Effector memory CD4-positive, alpha-beta T cell (primary cell): Measurements from ENCODE around the gene OSBPL5.

Experiments
- DNase-seq, 3 donors: peaks; one replicate each; pipeline ENCODE4 v3.0.0-alpha.2; 2020
- H3K27ac ChIP-seq: 2 replicates; pipeline ENCODE4 v1.7.0; 2013; ENCODE audit warnings: mild to moderate bottlenecking, low read length, moderate library complexity; ENCODE audit not compliant: insufficient read depth, poor library complexity, severe bottlenecking
- H3K27me3 ChIP-seq: replicated peaks from 2 replicates; pipeline ENCODE4 v1.7.0; 2013; ENCODE audit warnings: mild to moderate bottlenecking, low read length; ENCODE audit not compliant: insufficient read depth, control insufficient read depth, poor library complexity, severe bottlenecking
- H3K36me3 ChIP-seq: 2 replicates; pipeline ENCODE4 v1.7.0; 2013; ENCODE audit warnings: mild to moderate bottlenecking, low read length, moderate library complexity; ENCODE audit not compliant: control insufficient read depth, insufficient read depth
- H3K4me1 ChIP-seq: 2 replicates; pipeline ENCODE4 v1.7.0; 2013; ENCODE audit warnings: low read length, mild to moderate bottlenecking; ENCODE audit not compliant: control insufficient read depth, insufficient read depth, poor library complexity, severe bottlenecking
- H3K4me3 ChIP-seq: 2 replicates; pipeline ENCODE4 v1.7.0; 2013; ENCODE audit warnings: low read length, low read depth, mild to moderate bottlenecking; ENCODE audit not compliant: insufficient read depth, poor library complexity, severe bottlenecking
- H3K9me3 ChIP-seq: 2 replicates; pipeline ENCODE4 v1.7.0; 2013; ENCODE audit warnings: mild to moderate bottlenecking, low read length, moderate library complexity; ENCODE audit not compliant: control insufficient read depth

The OSBPL5 gene

DNA sequence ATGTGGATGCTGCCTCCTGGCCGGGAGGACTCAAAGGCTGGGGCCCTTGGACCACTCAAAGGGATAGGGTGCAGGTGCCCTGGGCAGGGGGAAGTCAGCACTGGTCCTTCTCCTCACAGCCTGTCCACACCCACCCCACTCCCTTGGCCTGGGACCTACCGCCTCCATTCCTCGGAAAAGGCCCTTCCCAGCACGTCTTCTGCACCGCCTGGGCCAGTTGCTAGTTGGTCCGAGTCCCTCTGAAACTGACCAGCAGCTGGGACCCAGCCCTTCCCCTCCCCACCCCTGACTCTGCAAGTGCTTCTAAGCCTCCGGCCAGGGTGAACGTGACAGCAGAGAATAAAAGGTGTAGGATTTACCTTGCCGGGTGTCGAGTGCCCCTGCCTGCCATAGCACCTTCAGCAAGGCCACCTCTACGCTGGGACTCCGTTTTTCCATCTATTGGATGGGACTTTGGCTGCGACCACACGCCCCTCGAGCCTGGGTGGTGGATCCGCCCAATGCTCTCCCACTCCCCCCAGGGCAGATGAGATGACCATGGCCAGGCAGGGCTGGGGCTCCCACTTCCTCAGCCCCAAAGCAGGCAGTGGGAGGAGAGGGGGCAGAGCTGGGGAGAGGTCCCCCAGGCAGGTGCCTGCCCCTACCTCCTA is 37.3 kb downstream of the OSBPL5 start:
- no peaks in the 10 kb centered on the region for H3K36me3 ChIP-seq
- no peak overlapping the region for H3K4me3 ChIP-seq
- H3K9me3 ChIP-seq: no peaks in the 10 kb centered on the region
- no peaks in the 10 kb centered on the region for H3K27me3 ChIP-seq
- DNase-seq: no peak
- H3K27ac ChIP-seq: no peak overlapping the region
- H3K4me1 ChIP-seq: no peaks in the 10 kb centered on the region

DNA sequence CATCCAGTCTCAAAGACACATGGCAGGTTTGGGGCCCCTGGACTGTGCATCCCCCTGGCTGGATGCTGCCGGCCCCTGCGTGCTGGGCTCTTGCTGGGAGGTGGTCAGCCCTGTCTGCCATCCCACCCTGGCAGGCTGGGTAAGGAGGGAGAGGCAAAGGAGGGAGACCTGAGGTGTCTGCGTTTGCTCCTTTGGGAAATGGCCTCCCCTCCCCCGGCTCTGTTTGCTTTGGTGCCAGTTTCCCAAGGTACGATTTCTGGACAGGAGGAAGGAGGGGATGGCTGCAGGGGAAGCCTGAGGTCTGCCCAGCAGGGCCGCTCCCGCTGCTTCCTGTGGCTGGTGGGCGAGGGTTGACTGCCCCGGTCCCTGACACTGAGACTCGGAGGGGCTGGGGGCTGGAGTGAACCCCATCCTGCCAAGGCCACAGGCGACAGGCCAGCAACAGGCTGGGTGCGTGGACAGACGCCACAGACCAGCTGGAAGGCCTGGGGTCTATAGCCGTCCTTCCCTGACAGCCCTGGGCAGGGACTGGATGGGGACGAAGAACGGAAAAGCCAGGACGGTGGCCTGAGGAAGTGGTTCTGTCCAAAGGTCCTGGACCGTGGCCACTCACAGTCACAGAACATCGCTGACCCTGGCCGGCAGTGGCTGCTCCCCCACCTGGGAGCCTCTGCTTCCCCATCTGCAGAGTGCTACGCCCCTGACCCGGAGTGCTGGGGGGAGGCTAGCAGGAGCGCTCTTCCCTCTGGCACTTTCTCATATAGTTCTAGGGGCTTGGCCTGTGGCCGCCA is 38.0 kb downstream of the OSBPL5 start:
- no peaks in the 10 kb centered on the region for H3K27me3 ChIP-seq
- H3K4me3 ChIP-seq: no peak overlapping the region
- H3K4me1 ChIP-seq: no peaks in the 10 kb centered on the region
- H3K27ac ChIP-seq: no peak overlapping the region
- H3K36me3 ChIP-seq: no peaks in the 10 kb centered on the region
- no peak for DNase-seq
- H3K9me3 ChIP-seq: no peaks in the 10 kb centered on the region

DNA sequence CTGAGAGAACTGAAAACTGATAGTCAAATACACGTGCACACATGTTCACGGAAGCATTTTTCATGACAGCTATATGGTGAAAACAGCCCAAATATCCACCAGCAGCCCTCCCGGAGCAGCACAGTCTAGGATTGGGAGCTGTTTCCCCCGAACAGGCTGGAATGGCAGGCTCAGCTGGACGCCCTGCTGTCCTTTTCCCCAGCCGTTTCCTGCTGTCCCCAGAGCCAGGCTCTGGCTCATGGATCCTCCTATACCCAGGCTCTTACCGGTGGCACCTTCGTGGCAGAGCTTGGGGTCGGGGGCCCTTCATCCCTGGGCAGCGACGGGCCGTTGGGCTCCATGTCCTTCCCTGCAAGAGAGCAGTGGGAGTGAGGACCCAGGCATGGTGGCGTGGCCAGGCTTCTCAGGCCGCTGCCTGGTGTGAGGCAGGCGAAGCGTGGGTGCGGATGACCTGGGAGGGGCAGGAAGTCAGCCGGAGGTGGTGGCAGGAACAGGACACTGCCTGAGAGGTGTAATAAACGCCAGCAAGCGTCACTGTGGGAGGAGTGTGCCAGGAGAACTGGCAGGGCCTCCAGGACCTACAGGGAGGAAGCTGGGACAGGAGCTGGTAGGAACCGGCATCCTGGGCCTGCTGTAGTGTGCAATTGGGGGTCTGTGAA is 38.8 kb downstream of the OSBPL5 start:
- no peaks in the 10 kb centered on the region for H3K4me1 ChIP-seq

DNA sequence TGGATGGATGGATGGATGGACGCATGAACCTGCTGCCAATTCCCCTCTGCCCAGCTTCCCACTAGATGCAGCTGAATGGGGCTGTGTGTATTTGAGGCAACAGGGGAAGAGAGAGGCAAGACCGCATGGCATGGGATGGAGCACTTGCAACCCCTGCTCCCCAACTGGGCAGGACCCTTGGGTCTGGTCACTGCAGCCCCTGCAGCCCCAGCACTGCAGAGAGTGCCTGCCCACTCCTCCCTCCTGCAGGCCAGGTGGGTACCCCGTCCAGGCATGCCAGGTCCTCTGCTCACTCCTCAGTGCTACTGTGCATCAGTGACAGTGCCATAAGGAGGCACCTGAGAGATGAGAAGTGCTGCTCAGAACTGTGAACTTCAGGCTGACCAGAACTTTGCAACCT is 40.3 kb downstream of the OSBPL5 start:
- Histone ChIP-seq H3K9me3 (no peaks in the 10 kb centered on the region), H3K27me3 (no peaks in the 10 kb centered on the region), H3K27ac (no peak overlapping the region), H3K4me3 (no peak overlapping the region), H3K36me3 (no peaks in the 10 kb centered on the region), H3K4me1 (no peaks in the 10 kb centered on the region)
- no peak for DNase-seq

More for the DNA sequence above, 38.8 kb downstream of the OSBPL5 start:
- Histone ChIP-seq H3K36me3 (no peaks in the 10 kb centered on the region), H3K9me3 (no peaks in the 10 kb centered on the region), H3K27me3 (no peaks in the 10 kb centered on the region), H3K4me3 (no peak overlapping the region), H3K27ac (no peak overlapping the region)
- no peak for DNase-seq

DNA sequence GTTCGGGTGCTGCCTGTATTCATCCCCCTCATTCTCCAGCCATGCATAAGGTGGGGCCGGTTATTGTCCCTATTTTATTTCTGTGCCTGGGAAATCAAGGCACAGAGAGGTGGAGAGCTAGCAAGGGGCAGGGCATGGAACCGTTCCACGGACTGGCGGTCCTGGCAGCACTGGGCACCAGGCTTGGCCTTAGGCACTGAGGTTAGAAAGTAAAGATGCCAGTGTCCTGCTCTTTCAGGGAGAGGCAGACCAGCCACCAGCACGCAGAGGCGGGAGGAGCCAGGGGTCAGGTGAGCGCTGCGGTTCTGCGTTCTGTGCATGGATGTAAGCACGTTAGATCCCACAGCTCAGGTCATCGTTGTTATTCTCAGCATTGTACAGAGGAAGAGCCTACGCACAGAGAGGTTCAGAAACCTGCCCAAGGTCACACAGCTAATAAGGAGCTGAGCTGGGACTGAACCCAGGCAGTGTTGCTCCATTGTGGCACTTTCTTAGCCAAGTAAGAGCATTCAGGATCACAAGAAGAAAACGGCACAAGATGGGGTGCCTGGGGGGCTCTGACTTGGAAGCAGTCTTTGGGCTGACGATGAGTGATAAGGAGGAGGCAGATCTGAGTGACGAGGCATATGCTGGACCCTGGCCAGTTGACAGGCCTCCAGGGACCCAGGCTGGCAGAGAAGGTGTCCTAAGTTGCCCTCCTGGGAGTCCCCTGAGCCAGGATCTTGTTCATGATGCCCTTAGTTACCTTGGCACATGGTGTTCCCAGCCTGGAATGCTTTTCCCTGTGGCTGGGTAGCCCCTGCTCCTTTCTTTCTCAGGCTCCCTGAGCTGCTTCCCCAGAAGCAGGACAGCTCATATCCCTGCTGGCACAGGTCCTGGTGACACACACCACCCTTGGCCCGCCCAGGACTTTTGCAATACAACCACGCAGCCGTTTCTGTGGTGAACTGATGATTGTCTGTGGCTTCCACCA is 41.1 kb downstream of the OSBPL5 start:
- Histone ChIP-seq H3K4me1 (no peaks in the 10 kb centered on the region), H3K4me3 (no peak overlapping the region), H3K36me3 (no peaks in the 10 kb centered on the region), H3K9me3 (no peaks in the 10 kb centered on the region), H3K27me3 (no peaks in the 10 kb centered on the region), H3K27ac (no peak overlapping the region)
- DNase-seq: no peak

DNA sequence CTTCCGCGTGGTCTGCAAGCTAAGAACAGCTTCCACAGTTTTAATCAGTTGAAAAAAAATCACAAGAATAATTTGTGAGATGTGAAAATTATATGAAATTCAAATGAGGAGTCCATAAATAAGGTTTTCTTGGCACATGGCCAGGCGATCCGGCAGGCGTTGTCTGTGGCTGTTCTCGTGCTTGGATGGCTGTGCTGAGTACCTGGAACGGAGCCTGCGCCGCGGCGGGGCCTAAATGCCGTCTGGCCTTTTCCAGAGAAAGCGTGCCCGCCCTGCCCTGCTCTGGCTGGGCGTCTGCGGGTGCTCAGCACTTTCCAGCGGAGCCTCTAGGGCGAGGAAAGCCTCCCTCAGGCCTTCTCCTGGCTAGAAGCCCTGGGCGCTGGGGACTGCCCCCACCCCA is 41.8 kb downstream of the OSBPL5 start:
- Histone ChIP-seq H3K36me3 (no peaks in the 10 kb centered on the region), H3K4me1 (no peaks in the 10 kb centered on the region), H3K4me3 (no peak overlapping the region), H3K27me3 (no peaks in the 10 kb centered on the region), H3K27ac (no peak overlapping the region), H3K9me3 (no peaks in the 10 kb centered on the region)
- no peak for DNase-seq

DNA sequence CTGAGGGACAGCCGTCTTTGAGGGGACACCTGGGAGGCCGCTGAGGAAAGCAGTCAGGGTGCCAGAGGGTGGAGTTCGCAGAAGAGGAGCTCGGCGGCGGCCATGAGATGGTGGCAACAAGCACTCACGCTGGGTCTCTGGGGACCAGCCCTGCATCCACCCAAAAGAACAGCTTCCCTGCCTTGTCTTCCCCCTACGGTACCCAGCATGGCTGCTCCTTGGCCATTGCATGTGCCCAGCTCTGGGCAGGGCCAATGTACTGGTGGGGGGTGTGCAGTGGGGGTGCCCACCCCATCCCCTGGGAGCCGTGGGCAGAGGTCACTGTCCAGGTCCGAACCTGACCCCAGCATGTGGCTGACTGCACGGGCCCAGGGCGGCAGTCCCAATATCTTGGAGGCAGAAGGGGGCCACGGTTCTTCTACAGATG is 42.3 kb downstream of the OSBPL5 start:
- Histone ChIP-seq H3K36me3 (no peaks in the 10 kb centered on the region), H3K4me3 (no peak overlapping the region), H3K27ac (no peak overlapping the region), H3K9me3 (no peaks in the 10 kb centered on the region), H3K27me3 (no peaks in the 10 kb centered on the region), H3K4me1 (no peaks in the 10 kb centered on the region)
- no peak for DNase-seq

DNA sequence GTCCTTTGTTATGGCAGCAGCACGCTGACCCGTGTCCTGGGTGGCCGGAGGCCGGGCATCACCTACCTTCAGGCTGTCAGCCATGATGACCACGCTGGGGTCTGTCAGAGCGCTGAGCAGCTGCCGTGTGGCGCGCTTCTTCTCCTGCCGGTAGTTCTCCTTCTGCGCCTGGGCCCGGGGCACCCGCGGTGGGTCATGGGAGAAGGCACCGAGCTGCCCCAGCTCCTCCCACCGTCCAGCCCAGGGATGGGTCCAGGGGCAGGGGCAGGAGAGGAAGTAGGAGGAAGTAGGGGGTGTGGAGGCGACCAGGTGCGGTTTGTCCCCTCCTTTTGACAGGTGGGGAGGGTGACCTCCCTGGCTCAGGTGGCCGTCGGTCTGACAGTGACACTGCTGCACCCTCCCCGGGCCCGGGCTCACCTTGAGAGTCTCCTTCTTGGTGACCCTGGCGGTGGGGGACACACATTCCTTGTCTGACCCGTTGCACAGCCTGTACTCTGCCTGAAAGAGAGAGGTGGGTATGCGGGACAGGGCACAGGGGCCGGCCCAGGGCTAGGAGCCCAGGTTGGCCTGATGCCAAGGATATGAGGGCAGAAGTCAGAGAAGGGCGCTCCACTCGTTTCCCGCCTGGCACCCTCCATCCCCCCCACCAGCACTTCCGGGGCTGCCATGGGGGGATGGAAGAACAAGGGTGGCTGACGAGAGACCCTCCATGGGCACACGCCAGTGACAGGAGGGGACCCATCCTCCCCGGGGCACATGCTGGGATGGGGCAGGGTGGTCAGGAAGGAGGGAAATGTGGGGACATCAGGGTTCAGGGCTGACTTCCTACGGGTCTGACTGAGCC is 43.0 kb downstream of the OSBPL5 start:
- DNase-seq: no peak
- H3K27ac ChIP-seq: no peak overlapping the region
- H3K4me3 ChIP-seq: no peak overlapping the region
- H3K9me3 ChIP-seq: no peaks in the 10 kb centered on the region
- no peaks in the 10 kb centered on the region for H3K27me3 ChIP-seq
- H3K36me3 ChIP-seq: no peaks in the 10 kb centered on the region
- no peaks in the 10 kb centered on the region for H3K4me1 ChIP-seq

DNA sequence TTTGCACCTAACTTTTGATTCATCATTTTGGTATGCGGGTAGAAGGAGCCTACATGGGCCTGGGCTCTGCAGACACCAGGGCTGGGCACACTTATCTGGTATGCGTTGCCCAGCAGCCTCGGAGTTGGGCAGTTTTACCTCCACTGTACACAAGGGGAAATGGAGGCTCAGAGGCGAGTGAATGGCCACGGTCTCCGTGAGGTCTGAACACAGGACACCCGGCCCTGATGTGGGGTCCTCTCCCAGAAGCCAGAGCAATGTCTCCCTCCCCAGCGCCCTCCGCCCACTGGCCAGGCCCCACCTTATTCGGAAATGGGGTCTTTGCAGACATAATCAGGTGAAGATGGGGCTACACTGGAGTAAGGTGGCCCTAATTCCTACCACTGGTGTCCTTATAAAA is 43.7 kb downstream of the OSBPL5 start:
- Histone ChIP-seq H3K4me3 (no peak overlapping the region), H3K4me1 (no peaks in the 10 kb centered on the region), H3K27ac (no peak overlapping the region), H3K9me3 (no peaks in the 10 kb centered on the region), H3K27me3 (no peaks in the 10 kb centered on the region), H3K36me3 (no peaks in the 10 kb centered on the region)
- no peak for DNase-seq
